GM23248 (cell line): ENCODE data around the gene VWA7. TPM values are rescaled to one million over a fixed set of nuclear protein-coding genes. Genes with fewer than 3 reads are reported as not detected.
"Not testable (repeated sequence)": the region's sequence is repeated elsewhere in the genome, so short reads cannot be mapped to it uniquely, and the experiment has no call there.

Experiments used
- DNase-seq: peaks from one replicate; pipeline ENCODE4 v3.0.0-alpha.2; 2015
- H2AFZ ChIP-seq: fragments of 200-600 bp; sonication (generic); 2 replicates; pipeline ENCODE4 v1.6.1; 2016; ENCODE audit warnings: antibody characterized with exemption
- H3F3A ChIP-seq: fragments of 200-600 bp; sonication (generic); 2 replicates; pipeline ENCODE4 v1.6.1; 2016; ENCODE audit warnings: mild to moderate bottlenecking, antibody characterized with exemption, mixed run types; ENCODE audit not compliant: insufficient read depth
- H3K27ac ChIP-seq: fragments of 200-600 bp; sonication (generic); 2 replicates; pipeline ENCODE4 v1.5.1; 2016; ENCODE audit warnings: mild to moderate bottlenecking
- H3K27me3 ChIP-seq: fragments of 200-600 bp; sonication (generic); replicated peaks from 2 replicates; pipeline ENCODE4 v1.6.1; 2016; ENCODE audit warnings: mild to moderate bottlenecking; ENCODE audit not compliant: insufficient read depth
- H3K36me3 ChIP-seq: fragments of 200-600 bp; sonication (generic); 2 replicates; pipeline ENCODE4 v1.6.1; 2016; ENCODE audit warnings: low read depth, mild to moderate bottlenecking
- H3K4me1 ChIP-seq: fragments of 200-600 bp; sonication (generic); 2 replicates; pipeline ENCODE4 v1.6.1; 2016; ENCODE audit warnings: mild to moderate bottlenecking; ENCODE audit not compliant: insufficient read depth
- H3K4me2 ChIP-seq: fragments of 200-600 bp; sonication (generic); one replicate; pipeline ENCODE4 v1.6.1; 2016; ENCODE audit warnings: mild to moderate bottlenecking; ENCODE audit not compliant: unreplicated experiment
- H3K4me3 ChIP-seq: fragments of 200-600 bp; sonication (generic); 2 replicates; pipeline ENCODE4 v1.5.1; 2016; ENCODE audit warnings: mild to moderate bottlenecking
- H3K79me2 ChIP-seq: fragments of 200-600 bp; sonication (generic); 2 replicates; pipeline ENCODE4 v1.6.1; 2016; ENCODE audit warnings: mild to moderate bottlenecking; ENCODE audit not compliant: insufficient read depth
- H3K9ac ChIP-seq: fragments of 200-600 bp; sonication (generic); 2 replicates; pipeline ENCODE4 v1.6.1; 2016; ENCODE audit warnings: mild to moderate bottlenecking
- H3K9me2 ChIP-seq: fragments of 200-600 bp; sonication (generic); 2 replicates; pipeline ENCODE4 v1.6.1; 2016; ENCODE audit warnings: mixed run types, mild to moderate bottlenecking, moderate library complexity; ENCODE audit not compliant: insufficient read depth
- H3K9me3 ChIP-seq: fragments of 200-600 bp; sonication (generic); one replicate; pipeline ENCODE4 v1.6.1; 2017; ENCODE audit warnings: low read depth
- H4K20me1 ChIP-seq: fragments of 200-600 bp; sonication (generic); 2 replicates; pipeline ENCODE4 v1.6.0; 2016; ENCODE audit not compliant: insufficient read depth
- EZH2 ChIP-seq: fragments of 200-600 bp; sonication (generic); IDR thresholded peaks from 2 replicates; pipeline ENCODE4 v1.6.1; 2018; ENCODE audit warnings: antibody characterized with exemption, mild to moderate bottlenecking; ENCODE audit not compliant: insufficient read depth, poor library complexity, severe bottlenecking
- EZH2phosphoT487 ChIP-seq: fragments of 200-600 bp; sonication (generic); IDR thresholded peaks from 2 replicates; pipeline ENCODE4 v1.6.1; 2018; ENCODE audit warnings: antibody characterized with exemption, moderate library complexity, mild to moderate bottlenecking, low read depth; ENCODE audit not compliant: insufficient read depth
- WGBS, 2 experiments: methylation state at CpG; one replicate each; pipeline ENCODE4 v1.1.6; 2015 to 2017; ENCODE audit warnings: low lambda C conversion rate in 2 of 2, low coverage in 1 of 2; ENCODE audit errors: missing lambda C conversion rate in 2 of 2; 5-methylcytosine and 5-hydroxymethylcytosine counted together
- in situ Hi-C: fragments of 300-500 bp; cut with MboI; formaldehyde crosslinking; loops from 2 replicates; pipeline ENCODE4 v1.15.0; 2020
- polyA plus RNA-seq: library from polyadenylated mRNA; unstranded; fragments of >200 nt; fragmentation: Nextera tagmentation; extraction: Ambion mirVana; gene quantifications from 2 replicates; pipeline ENCODE4 v1.2.1, GENCODE V29; 2016
- total RNA-seq: library from RNA; depleted of rRNA; stranded (reverse); fragments of >200 nt; shearing (Covaris generic); gene quantifications from 2 replicates; pipeline ENCODE4 v1.2.3, GENCODE V29; 2014

The VWA7 gene
- total and polyA plus RNA-seq, 2 experiments from 2014 or later, result 0.54 to 0.56 TPM

DNA sequence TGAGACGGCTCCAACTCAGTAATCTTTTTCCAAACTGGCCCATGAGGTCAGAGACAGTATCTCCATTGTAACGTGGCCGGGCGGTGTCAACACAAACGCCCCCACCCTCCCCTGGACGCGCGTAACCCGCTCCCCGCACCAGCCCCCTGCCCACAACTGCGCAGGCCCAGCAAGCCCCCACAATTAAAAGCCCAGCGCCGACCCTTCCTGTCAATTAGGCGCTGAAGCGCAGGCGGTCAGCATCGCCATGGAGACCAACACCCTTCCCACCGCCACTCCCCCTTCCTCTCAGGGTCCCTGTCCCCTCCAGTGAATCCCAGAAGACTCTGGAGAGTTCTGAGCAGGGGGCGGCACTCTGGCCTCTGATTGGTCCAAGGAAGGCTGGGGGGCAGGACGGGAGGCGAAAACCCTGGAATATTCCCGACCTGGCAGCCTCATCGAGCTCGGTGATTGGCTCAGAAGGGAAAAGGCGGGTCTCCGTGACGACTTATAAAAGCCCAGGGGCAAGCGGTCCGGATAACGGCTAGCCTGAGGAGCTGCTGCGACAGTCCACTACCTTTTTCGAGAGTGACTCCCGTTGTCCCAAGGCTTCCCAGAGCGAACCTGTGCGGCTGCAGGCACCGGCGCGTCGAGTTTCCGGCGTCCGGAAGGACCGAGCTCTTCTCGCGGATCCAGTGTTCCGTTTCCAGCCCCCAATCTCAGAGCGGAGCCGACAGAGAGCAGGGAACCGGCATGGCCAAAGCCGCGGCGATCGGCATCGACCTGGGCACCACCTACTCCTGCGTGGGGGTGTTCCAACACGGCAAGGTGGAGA is 38.1 kb upstream of the VWA7 start, which contains the start of the genes HSPA1A and HSPA1L:
Gene HSPA1A (plus strand): TSS at position 519 of the 814 bp plus-strand sequence. CDS start 214 bp downstream, at position 733.
Gene HSPA1L (minus strand): TSS at position 259 of the 814 bp plus-strand sequence. CDS start 3,311 bp downstream, outside the sequence.
- H3K27ac ChIP-seq, result peak within 1 kb of the TSS; percentile 95
- no peaks in the 10 kb centered on the region for H3K9me2 ChIP-seq
- peak within 1 kb of the TSS; percentile 90 for H3K4me2 ChIP-seq
- H3K4me3 ChIP-seq, result peak within 1 kb of the TSS; percentile 81
- TF ChIP-seq EZH2, result no peak
- TF ChIP-seq EZH2phosphoT487, result no peak
- in situ Hi-C loops, result no loop called here
- peaks cover 28% of the 10 kb centered on the region for H3K79me2 ChIP-seq
- DNase-seq, result peak; percentile 96
- H3K4me1 ChIP-seq, result peaks cover 30% of the 10 kb centered on the region
- peak within 1 kb of the TSS; percentile 85 for H3K9ac ChIP-seq
- no peaks in the 10 kb centered on the region for H4K20me1 ChIP-seq
- H2AFZ ChIP-seq, result peak within 1 kb of the TSS; percentile 92
- H3K36me3 ChIP-seq, result no peaks in the 10 kb centered on the region
- H3K9me3 ChIP-seq, result no peaks in the 10 kb centered on the region
- H3K27me3 ChIP-seq, result no peaks in the 10 kb centered on the region
- 0% methylated on average over 41 to 56 of the region's 56 CpGs for WGBS, 2 experiments
- H3F3A ChIP-seq, result peaks cover 44% of the 10 kb centered on the region

DNA sequence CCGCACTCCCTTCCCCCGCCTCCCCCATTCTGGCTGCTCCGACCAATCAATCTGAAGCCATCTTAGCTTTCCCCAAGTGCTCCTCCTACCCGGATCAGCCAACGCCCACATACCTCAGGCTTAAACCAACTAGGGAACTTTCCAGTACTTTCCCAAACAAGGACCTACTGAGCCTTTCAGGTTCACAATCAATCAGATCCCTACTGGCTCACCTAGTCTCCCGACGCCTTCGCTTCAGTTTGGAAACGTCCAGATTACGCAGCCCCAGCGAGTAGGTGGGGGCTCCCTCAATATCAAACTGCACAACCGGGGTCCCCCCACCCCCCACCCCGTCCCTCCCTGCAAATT is 37.5 kb upstream of the VWA7 start:
- peaks cover 23% of the 10 kb centered on the region for H3K79me2 ChIP-seq
- peak; percentile 98 for DNase-seq
- TF ChIP-seq EZH2 (no peak), EZH2phosphoT487 (no peak)
- peak overlapping the region; percentile 95 for H3K27ac ChIP-seq
- H3K4me1 ChIP-seq, result peaks cover 25% of the 10 kb centered on the region
- H3F3A ChIP-seq, result peaks cover 38% of the 10 kb centered on the region
- H3K36me3 ChIP-seq, result no peaks in the 10 kb centered on the region
- in situ Hi-C loops, result no loop called here
- peak overlapping the region; percentile 81 for H3K4me3 ChIP-seq
- no peaks in the 10 kb centered on the region for H3K9me3 ChIP-seq
- H3K9me2 ChIP-seq, result no peaks in the 10 kb centered on the region
- H4K20me1 ChIP-seq, result no peaks in the 10 kb centered on the region
- H3K4me2 ChIP-seq, result peak overlapping the region; percentile 90
- peak overlapping the region; percentile 85 for H3K9ac ChIP-seq
- no peaks in the 10 kb centered on the region for H3K27me3 ChIP-seq
- peak overlapping the region; percentile 52 for H2AFZ ChIP-seq
- WGBS, 2 experiments, result 0 to 2% methylated on average over 10 to 13 of the region's 13 CpGs

DNA sequence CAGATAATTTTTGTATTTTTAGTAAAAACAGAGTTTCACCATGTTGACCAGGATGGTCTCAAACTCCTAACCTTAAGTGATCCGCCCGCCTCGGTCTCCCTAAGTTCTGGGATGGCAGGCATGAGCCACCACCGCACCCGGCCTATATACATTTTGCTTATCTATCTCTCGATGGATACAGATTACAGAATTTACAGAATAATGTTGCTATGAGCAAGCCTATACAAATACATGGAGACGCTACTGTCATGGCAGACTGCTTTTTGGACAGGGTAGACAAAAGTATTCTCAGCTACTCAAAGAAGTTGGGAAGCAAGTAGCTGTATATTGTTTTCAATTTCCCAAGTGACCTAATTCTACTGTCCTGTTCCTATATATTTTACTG is 36.3 kb upstream of the VWA7 start:
- no peak for TF ChIP-seq EZH2phosphoT487
- no peak for TF ChIP-seq EZH2
- peaks cover 17% of the 10 kb centered on the region for H3K4me1 ChIP-seq
- peak overlapping the region; percentile 85 for H3K9ac ChIP-seq
- no peaks in the 10 kb centered on the region for H3K9me3 ChIP-seq
- no peaks in the 10 kb centered on the region for H4K20me1 ChIP-seq
- no peaks in the 10 kb centered on the region for H3K9me2 ChIP-seq
- H3K4me2 ChIP-seq, result peak overlapping the region; percentile 71
- peak overlapping the region; percentile 95 for H3K27ac ChIP-seq
- no peak for DNase-seq
- H3F3A ChIP-seq, result peaks cover 26% of the 10 kb centered on the region
- in situ Hi-C loops, result no loop called here
- WGBS, 2 experiments, result 96% methylated on average over 7 of the region's 7 CpGs
- H3K27me3 ChIP-seq, result no peaks in the 10 kb centered on the region
- H3K36me3 ChIP-seq, result no peaks in the 10 kb centered on the region
- peak overlapping the region; percentile 68 for H3K4me3 ChIP-seq
- H3K79me2 ChIP-seq, result peaks cover 12% of the 10 kb centered on the region
- peak overlapping the region; percentile 92 for H2AFZ ChIP-seq

DNA sequence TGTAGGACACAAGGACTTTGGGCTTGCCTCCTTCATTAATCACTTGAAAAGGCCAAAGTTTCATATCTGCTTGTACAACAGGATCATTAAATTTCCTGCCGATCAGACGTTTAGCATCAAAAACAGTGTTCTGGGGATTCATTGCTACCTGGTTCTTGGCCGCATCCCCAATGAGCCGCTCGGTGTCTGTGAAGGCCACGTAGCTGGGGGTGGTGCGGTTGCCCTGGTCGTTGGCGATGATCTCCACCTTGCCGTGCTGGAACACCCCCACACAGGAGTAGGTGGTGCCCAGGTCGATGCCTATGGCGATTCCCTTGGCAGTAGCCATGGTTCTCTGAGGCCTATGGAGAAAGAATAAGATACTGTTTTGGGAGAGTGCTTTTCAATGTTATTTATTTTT is 34.5 kb upstream of the VWA7 start:
- 97% methylated on average over 12 of the region's 12 CpGs for WGBS, 2 experiments
- no peak overlapping the region for H3K4me3 ChIP-seq
- H3K27me3 ChIP-seq, result no peaks in the 10 kb centered on the region
- no peak overlapping the region for H3K4me2 ChIP-seq
- H3K27ac ChIP-seq, result no peak overlapping the region
- DNase-seq, result no peak
- H2AFZ ChIP-seq, result no peak overlapping the region
- no peaks in the 10 kb centered on the region for H3K79me2 ChIP-seq
- no peaks in the 10 kb centered on the region for H3K36me3 ChIP-seq
- no peaks in the 10 kb centered on the region for H3K9me2 ChIP-seq
- peaks cover 20% of the 10 kb centered on the region for H3F3A ChIP-seq
- TF ChIP-seq EZH2 (no peak), EZH2phosphoT487 (no peak)
- no peak overlapping the region for H3K9ac ChIP-seq
- no peaks in the 10 kb centered on the region for H3K9me3 ChIP-seq
- in situ Hi-C loops, result no loop called here
- H4K20me1 ChIP-seq, result no peaks in the 10 kb centered on the region
- H3K4me1 ChIP-seq, result peaks cover 17% of the 10 kb centered on the region

DNA sequence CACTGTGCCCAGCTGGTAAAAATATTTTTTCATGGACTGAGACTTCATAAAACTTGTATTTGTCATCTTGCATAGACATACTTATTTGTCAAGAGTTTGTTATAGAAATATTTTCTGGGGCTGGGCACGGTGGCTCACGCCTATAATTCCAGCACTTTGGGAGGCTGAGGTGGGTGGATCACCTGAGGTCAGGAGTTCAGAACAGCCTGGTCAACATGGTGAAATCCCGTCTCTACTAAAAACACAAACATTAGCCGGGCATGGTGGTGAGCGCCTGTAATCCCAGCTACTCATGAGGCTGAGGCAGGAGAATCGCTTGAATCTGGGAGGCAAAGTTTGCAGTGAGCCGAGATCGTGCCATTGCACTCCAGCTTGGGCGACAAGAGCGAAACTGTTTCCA is 31.5 kb upstream of the VWA7 start:
- H3K27me3 ChIP-seq, H3K4me2 ChIP-seq, H4K20me1 ChIP-seq, H2AFZ ChIP-seq, H3K4me3 ChIP-seq, H3K27ac ChIP-seq, H3K9me2 ChIP-seq, in situ Hi-C loops, DNase-seq, H3K36me3 ChIP-seq, H3K9me3 ChIP-seq, H3K9ac ChIP-seq: not testable (repeated sequence)
- peaks cover 19% of the 10 kb centered on the region for H3K79me2 ChIP-seq
- H3K4me1 ChIP-seq, result peaks cover 17% of the 10 kb centered on the region
- 85 to 89% methylated on average over 10 of the region's 10 CpGs for WGBS, 2 experiments
- peaks cover 16% of the 10 kb centered on the region for H3F3A ChIP-seq
